Lower leg skin (tissue), 3 donors: ENCODE results near the gene ZNF385C.

Experiments
- CTCF ChIP-seq, 3 donors: fragments of 450-650 bp; IDR thresholded peaks; one replicate each; pipeline ENCODE4 v1.5.1; 2016; ENCODE audit warnings: antibody characterized with exemption in 3 of 3, mild to moderate bottlenecking in 3 of 3, moderate library complexity in 2 of 3
- POLR2A ChIP-seq, 2 donors: fragments of 450-650 bp; IDR thresholded peaks; one replicate each; pipeline ENCODE4 v1.6.1; 2016 to 2017; ENCODE audit warnings: antibody characterized with exemption in 2 of 2, mild to moderate bottlenecking in 1 of 2, moderate library complexity in 1 of 2

GRCh38 chr17:42111871-42112551 is 13.7 kb upstream of the ZNF385C start:
- TF ChIP-seq CTCF (IDR thresholded peaks at IDR 0.05) = no peak
- TF ChIP-seq POLR2A (IDR thresholded peaks at IDR 0.05) = no peak
